Activated T-cell treated with anti-CD3 and anti-CD28 coated beads for 24 hours (primary cell): ENCODE results near the gene SH3BGRL2.
"Not testable (repeated sequence)": the region's sequence is repeated elsewhere in the genome, so short reads cannot be mapped to it uniquely, and the experiment has no call there.

ENCODE experiments used
- DNase-seq: peaks from one replicate; pipeline ENCODE4 v3.0.0-alpha.2; 2020; ENCODE audit warnings: low read depth

SH3BGRL2 gene

GRCh38 chr6:79745282-79745681, 114.2 kb downstream of the SH3BGRL2 start:
- not testable (repeated sequence) for DNase-seq

DNA sequence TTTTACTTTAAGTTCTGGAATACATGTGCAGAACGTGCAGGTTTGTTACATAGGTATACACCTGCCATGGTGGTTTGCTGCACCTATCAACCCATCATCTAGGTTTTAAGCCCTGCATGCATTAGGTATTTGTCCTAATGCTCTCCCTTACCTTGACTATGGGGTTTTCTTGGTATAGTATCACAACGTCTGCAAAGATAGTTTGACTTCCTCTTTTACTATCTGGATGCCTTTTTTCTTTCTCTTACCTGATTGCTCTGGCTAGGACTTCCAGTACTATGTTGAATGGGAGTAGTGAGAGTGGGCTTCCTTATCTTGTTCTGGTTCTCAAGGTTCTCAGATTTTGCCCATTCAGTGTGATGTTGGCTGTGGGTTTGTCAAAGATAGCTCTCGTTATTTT, 115.2 kb downstream of the SH3BGRL2 start:
- not testable (repeated sequence) for DNase-seq

GRCh38 chr6:79750806-79751205, 119.7 kb downstream of the SH3BGRL2 start:
- DNase-seq, result no peak
